CD4-positive, alpha-beta memory T cell (primary cell): ENCODE data around the gene GOLGA6L7. TPM values are rescaled to one million over a fixed set of nuclear protein-coding genes. Genes with fewer than 3 reads are reported as not detected.
"Not testable (repeated sequence)": the region's sequence is repeated elsewhere in the genome, so short reads cannot be mapped to it uniquely, and the experiment has no call there.

Source experiments
- CTCF ChIA-PET: fragments of 350-600 bp; sonication (Branson Sonifier 250); formaldehyde crosslinking; loops from one replicate; lab custom pipeline; 2021; ENCODE audit warnings: inconsistent platforms; ENCODE audit not compliant: partially characterized antibody; lab: Charles Lee
- POLR2A ChIA-PET: fragments of 350-600 bp; sonication (Branson Sonifier 250); formaldehyde crosslinking; loops from one replicate; lab custom pipeline; 2021; ENCODE audit not compliant: partially characterized antibody; lab: Charles Lee
- DNase-seq, 5 donors: peaks; one replicate each; pipeline versions ENCODE4 v3.0.0 to v3.0.0-alpha.2; 2020 to 2022; ENCODE audit warnings: mixed read lengths in 1 of 5
- H3K27ac ChIP-seq: one replicate; pipeline ENCODE4 v1.7.0; 2013; ENCODE audit warnings: low read depth, low read length
- H3K27me3 ChIP-seq: 2 replicates; pipeline ENCODE4 v1.7.0; 2013; ENCODE audit warnings: mild to moderate bottlenecking, low read length, moderate library complexity; ENCODE audit not compliant: insufficient read depth
- H3K36me3 ChIP-seq: 2 replicates; pipeline ENCODE4 v1.7.0; 2013; ENCODE audit warnings: mild to moderate bottlenecking, low read length, moderate library complexity; ENCODE audit not compliant: insufficient read depth
- H3K4me1 ChIP-seq: 2 replicates; pipeline ENCODE4 v1.7.0; 2013; ENCODE audit warnings: mild to moderate bottlenecking, low read length, moderate library complexity; ENCODE audit not compliant: insufficient read depth
- H3K4me3 ChIP-seq, 2 donors: one replicate each; pipeline ENCODE4 v1.7.0; 2013; ENCODE audit warnings: low read length in 2 of 2, mild to moderate bottlenecking in 1 of 2
- H3K9me3 ChIP-seq, 2 donors: one replicate each; pipeline ENCODE4 v1.7.0; 2013; ENCODE audit warnings: low read length in 2 of 2, control low read depth in 1 of 2; ENCODE audit not compliant: control insufficient read depth in 1 of 2
- H3K27ac Mint-ChIP-seq, 7 donors: one replicate each; pipeline ENCODE4 v1.8.0; 2020 to 2021; ENCODE audit warnings: mixed read lengths in 7 of 7, mild to moderate bottlenecking in 6 of 7, inconsistent platforms in 3 of 7, moderate library complexity in 3 of 7
- H3K27me3 Mint-ChIP-seq, 2 donors: one replicate each; pipeline ENCODE4 v1.8.0; 2020 to 2021; ENCODE audit warnings: mixed read lengths in 2 of 2
- H3K36me3 Mint-ChIP-seq, 2 donors: one replicate each; pipeline ENCODE4 v1.8.0; 2020 to 2021; ENCODE audit warnings: mixed read lengths in 2 of 2, inconsistent platforms in 1 of 2, mild to moderate bottlenecking in 1 of 2
- H3K4me1 Mint-ChIP-seq, 4 donors: one replicate each; pipeline ENCODE4 v1.8.0; 2020 to 2021; ENCODE audit warnings: mixed read lengths in 4 of 4, mild to moderate bottlenecking in 1 of 4
- H3K4me3 Mint-ChIP-seq, 8 donors: one replicate each; pipeline ENCODE4 v1.8.0; 2020 to 2021; ENCODE audit warnings: mixed read lengths in 8 of 8, mild to moderate bottlenecking in 7 of 8, moderate library complexity in 6 of 8, inconsistent platforms in 3 of 8
- H3K9me3 Mint-ChIP-seq, 8 donors: one replicate each; pipeline ENCODE4 v1.8.0; 2020 to 2021; ENCODE audit warnings: mixed read lengths in 8 of 8, mild to moderate bottlenecking in 5 of 8, inconsistent platforms in 3 of 8, moderate library complexity in 1 of 8
- intact Hi-C: fragments of 100-400 bp; cut with micrococcal nuclease; formaldehyde crosslinking; loops from one replicate; pipeline ENCODE4 v1.15.1; 2023
- polyA plus RNA-seq, 2 donors: library from polyadenylated mRNA; unstranded; fragments of 300-500 nt; fragmentation: Illumina TruSeq; gene quantifications; one replicate each; pipeline ENCODE4 v1.2.3, GENCODE V29; 2021
- total RNA-seq, 2 experiments: library from RNA; stranded (reverse); gene quantifications; one replicate each; pipeline ENCODE4 v1.2.3, GENCODE V29; 2021

Gene GOLGA6L7
- total and polyA plus RNA-seq, 4 experiments from 2014 or later: not detected

GRCh38 chr15:28861589-28862293 is 13.3 kb upstream of the GOLGA6L7 start:
- intact Hi-C loops, H3K4me1 ChIP-seq, H3K9me3 Mint-ChIP-seq, CTCF ChIA-PET, H3K9me3 ChIP-seq, H3K36me3 ChIP-seq, H3K27me3 ChIP-seq, DNase-seq, H3K27ac Mint-ChIP-seq, H3K4me1 Mint-ChIP-seq, H3K27ac ChIP-seq, H3K4me3 ChIP-seq, H3K27me3 Mint-ChIP-seq, H3K36me3 Mint-ChIP-seq, H3K4me3 Mint-ChIP-seq: not testable (repeated sequence)
- POLR2A ChIA-PET: interaction anchor here (0.6 kb wide), 1 partner anchor 81 kb away, joined by 3 read pairs; no protein-coding TSS in a partner anchor

GRCh38 chr15:28861031-28861534 is 12.6 kb upstream of the GOLGA6L7 start:
- H3K4me1 ChIP-seq: no peaks in the 10 kb centered on the region
- no peak overlapping the region for H3K4me3 ChIP-seq
- CTCF ChIA-PET: no interaction called here
- no peaks in the 10 kb centered on the region for H3K9me3 Mint-ChIP-seq
- H3K27ac Mint-ChIP-seq: no peak overlapping the region
- DNase-seq: no peak
- no peaks in the 10 kb centered on the region for H3K36me3 ChIP-seq
- H3K27me3 ChIP-seq: no peaks in the 10 kb centered on the region
- H3K4me1 Mint-ChIP-seq: no peaks in the 10 kb centered on the region
- no peak overlapping the region for H3K4me3 Mint-ChIP-seq
- H3K27ac ChIP-seq: no peak overlapping the region
- no peaks in the 10 kb centered on the region for H3K9me3 ChIP-seq
- POLR2A ChIA-PET: no interaction called here
- intact Hi-C loops: no loop called here
- no peaks in the 10 kb centered on the region for H3K36me3 Mint-ChIP-seq
- H3K27me3 Mint-ChIP-seq: no peaks in the 10 kb centered on the region

- H3K4me1 Mint-ChIP-seq, H3K36me3 Mint-ChIP-seq, H3K27me3 Mint-ChIP-seq, H3K4me3 Mint-ChIP-seq, H3K4me1 ChIP-seq, POLR2A ChIA-PET, H3K9me3 ChIP-seq, H3K9me3 Mint-ChIP-seq, H3K36me3 ChIP-seq, DNase-seq, H3K27ac ChIP-seq, CTCF ChIA-PET, H3K27ac Mint-ChIP-seq, H3K4me3 ChIP-seq, intact Hi-C loops, H3K27me3 ChIP-seq: not testable (repeated sequence)
Observed at GRCh38 chr15:28854578-28854977, 6.1 kb upstream of the GOLGA6L7 start.

DNA sequence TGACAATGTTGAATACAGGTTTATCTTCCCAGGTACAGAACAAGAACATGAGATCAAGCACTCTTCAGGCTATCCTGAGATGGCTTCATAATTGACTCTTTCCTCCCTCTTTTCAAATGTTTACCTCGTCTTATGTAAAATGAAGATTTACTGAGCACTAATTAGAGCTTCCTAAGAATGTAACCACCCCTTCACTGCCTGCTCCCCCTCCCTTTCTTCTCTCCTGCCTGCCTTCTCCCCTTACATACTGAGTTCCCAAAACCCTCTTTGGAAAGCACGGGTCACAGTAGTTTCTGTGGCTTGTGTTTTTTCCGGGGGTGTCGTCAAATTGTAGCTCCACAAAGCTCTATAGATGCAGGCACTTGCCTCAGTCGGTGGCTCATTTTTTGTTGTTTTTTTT is 5.2 kb upstream of the GOLGA6L7 start:
- intact Hi-C loops, H3K36me3 ChIP-seq, DNase-seq, H3K4me1 Mint-ChIP-seq, H3K27ac ChIP-seq, H3K4me1 ChIP-seq, H3K27me3 ChIP-seq, H3K9me3 ChIP-seq, H3K36me3 Mint-ChIP-seq, H3K4me3 ChIP-seq, CTCF ChIA-PET, H3K9me3 Mint-ChIP-seq, POLR2A ChIA-PET, H3K27me3 Mint-ChIP-seq, H3K4me3 Mint-ChIP-seq: not testable (repeated sequence)
- peak overlapping the region in 1 of 7 donors; percentile 1 for H3K27ac Mint-ChIP-seq

- H3K4me1 Mint-ChIP-seq, POLR2A ChIA-PET, H3K9me3 Mint-ChIP-seq, H3K4me1 ChIP-seq, H3K4me3 ChIP-seq, H3K4me3 Mint-ChIP-seq, H3K36me3 Mint-ChIP-seq, H3K27me3 Mint-ChIP-seq, H3K27ac Mint-ChIP-seq, H3K27me3 ChIP-seq, CTCF ChIA-PET, H3K27ac ChIP-seq, H3K9me3 ChIP-seq, H3K36me3 ChIP-seq, DNase-seq, intact Hi-C loops: not testable (repeated sequence)
Observed at GRCh38 chr15:28849766-28850165, 1.3 kb upstream of the GOLGA6L7 start.

DNA sequence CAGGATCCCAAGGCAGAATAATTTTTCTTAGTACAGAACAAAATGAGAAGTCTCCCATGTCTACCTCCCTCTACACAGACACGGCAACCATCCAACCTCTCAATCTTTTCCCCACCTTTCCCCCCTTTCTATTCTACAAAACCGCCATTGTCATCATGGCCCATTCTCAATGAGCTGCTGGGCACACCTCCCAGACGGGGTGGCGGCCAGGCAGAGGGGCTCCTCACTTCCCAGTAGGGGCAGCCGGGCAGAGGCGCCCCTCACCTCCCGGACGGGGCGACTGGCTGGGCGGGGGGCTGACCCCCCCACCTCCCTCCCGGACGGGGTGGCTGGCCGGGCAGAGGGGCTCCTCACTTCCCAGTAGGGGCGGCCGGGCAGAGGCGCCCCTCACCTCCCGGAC is 827 bp upstream of the GOLGA6L7 start:
- H3K9me3 Mint-ChIP-seq, H3K4me3 Mint-ChIP-seq, H3K27ac ChIP-seq, H3K27me3 Mint-ChIP-seq, H3K36me3 ChIP-seq, H3K27me3 ChIP-seq, POLR2A ChIA-PET, DNase-seq, H3K9me3 ChIP-seq, H3K4me3 ChIP-seq, H3K4me1 ChIP-seq, CTCF ChIA-PET, intact Hi-C loops, H3K36me3 Mint-ChIP-seq, H3K4me1 Mint-ChIP-seq: not testable (repeated sequence)
- H3K27ac Mint-ChIP-seq: peak overlapping the region in 1 of 7 donors; percentile 31

- H3K4me3 Mint-ChIP-seq, intact Hi-C loops, H3K36me3 ChIP-seq, H3K27me3 ChIP-seq, DNase-seq, H3K9me3 ChIP-seq, H3K4me1 ChIP-seq, H3K4me1 Mint-ChIP-seq, H3K36me3 Mint-ChIP-seq, H3K27me3 Mint-ChIP-seq, H3K27ac ChIP-seq, POLR2A ChIA-PET, H3K9me3 Mint-ChIP-seq, H3K4me3 ChIP-seq, CTCF ChIA-PET: not testable (repeated sequence)
- H3K27ac Mint-ChIP-seq: peak overlapping the region in 2 of 7 donors; percentile 8 to 24
Observed at GRCh38 chr15:28847959-28848358, 485 bp downstream of the GOLGA6L7 start.
